ENCODE measurements around the gene PCDH9. TPM values are rescaled to one million over a fixed set of nuclear protein-coding genes. Genes with fewer than 3 reads are reported as not detected.

The PCDH9 gene
- total and polyA plus RNA-seq, 12 donors, result 2.9 to 32.0 (median 15.4) TPM

- H3K9me3 ChIP-seq, result peaks cover 0 to 3% (median 0%) of the 10 kb centered on the region in 11 donors
- no peaks in the 10 kb centered on the region for H3K36me3 ChIP-seq
- no peak for TF ChIP-seq CTCF (IDR thresholded peaks at IDR 0.05)
- H3K27me3 ChIP-seq, result no peaks in the 10 kb centered on the region
- H3K27ac ChIP-seq, result no peak overlapping the region
- ATAC-seq (no peak), DNase-seq (no peak)
- intact Hi-C loops (cut with DNase I), result no loop called here
- no peaks in the 10 kb centered on the region for H3K4me1 ChIP-seq
- H3K4me3 ChIP-seq, result no peak overlapping the region
These were observed 671.0 kb downstream of the PCDH9 start for GRCh38 chr13:66559093-66559492.

DNA sequence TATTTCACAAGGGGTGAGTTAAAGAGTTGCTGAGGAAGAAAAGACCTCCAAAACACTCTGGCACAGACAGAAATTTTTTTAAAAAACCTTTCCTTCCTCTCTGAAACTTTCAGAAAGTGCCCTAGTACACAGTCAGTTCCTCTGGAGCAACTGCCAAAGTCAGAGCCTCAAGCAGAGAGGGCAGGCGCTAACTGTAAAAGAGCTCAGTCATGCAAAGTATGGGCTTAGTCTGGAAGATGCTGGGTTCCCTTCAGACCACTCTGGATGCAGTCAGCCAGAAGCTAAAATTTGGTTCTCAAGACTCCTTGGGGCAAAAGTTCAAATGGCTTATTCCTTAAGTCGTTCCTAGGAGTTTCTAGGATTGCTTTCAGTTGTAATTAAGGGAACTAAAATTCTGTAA, 671.6 kb downstream of the PCDH9 start:
- no peak for DNase-seq

GRCh38 chr13:66557357-66557756, 672.8 kb downstream of the PCDH9 start:
- H3K27ac ChIP-seq, result no peak overlapping the region
- no peak for TF ChIP-seq CTCF (IDR thresholded peaks at IDR 0.05)
- no peaks in the 10 kb centered on the region for H3K4me1 ChIP-seq
- no peaks in the 10 kb centered on the region for H3K36me3 ChIP-seq
- DNase-seq (no peak), ATAC-seq (no peak)
- H3K27me3 ChIP-seq, result no peaks in the 10 kb centered on the region
- intact Hi-C loops (cut with DNase I), result no loop called here
- peaks cover 0 to 3% (median 0%) of the 10 kb centered on the region in 11 donors for H3K9me3 ChIP-seq
- 88 to 94% methylated on average over 3 of the region's 3 CpGs for WGBS, 2 donors
- no peak overlapping the region for H3K4me3 ChIP-seq

More for the DNA sequence above, 671.6 kb downstream of the PCDH9 start:
- no peaks in the 10 kb centered on the region for H3K4me1 ChIP-seq
- peak in 1 of 8 donors; percentile 25 for ATAC-seq
- 82 to 88% methylated on average over 2 of the region's 2 CpGs for WGBS, 2 donors
- no peak overlapping the region for H3K27ac ChIP-seq
- no peaks in the 10 kb centered on the region for H3K27me3 ChIP-seq
- peaks cover 0 to 3% (median 0%) of the 10 kb centered on the region in 11 donors for H3K9me3 ChIP-seq
- intact Hi-C loops (cut with DNase I), result no loop called here
- TF ChIP-seq CTCF (IDR thresholded peaks at IDR 0.05), result no peak
- no peaks in the 10 kb centered on the region for H3K36me3 ChIP-seq
- H3K4me3 ChIP-seq, result no peak overlapping the region

- ATAC-seq (no peak), DNase-seq (no peak)
- no peaks in the 10 kb centered on the region for H3K27me3 ChIP-seq
- H3K27ac ChIP-seq, result no peak overlapping the region
- no peaks in the 10 kb centered on the region for H3K9me3 ChIP-seq
- TF ChIP-seq CTCF (IDR thresholded peaks at IDR 0.05), result no peak
- intact Hi-C loops (cut with DNase I), result no loop called here
- no peaks in the 10 kb centered on the region for H3K4me1 ChIP-seq
- no peak overlapping the region for H3K4me3 ChIP-seq
- H3K36me3 ChIP-seq, result no peaks in the 10 kb centered on the region
These were observed 673.8 kb downstream of the PCDH9 start for GRCh38 chr13:66556306-66556705.

DNA sequence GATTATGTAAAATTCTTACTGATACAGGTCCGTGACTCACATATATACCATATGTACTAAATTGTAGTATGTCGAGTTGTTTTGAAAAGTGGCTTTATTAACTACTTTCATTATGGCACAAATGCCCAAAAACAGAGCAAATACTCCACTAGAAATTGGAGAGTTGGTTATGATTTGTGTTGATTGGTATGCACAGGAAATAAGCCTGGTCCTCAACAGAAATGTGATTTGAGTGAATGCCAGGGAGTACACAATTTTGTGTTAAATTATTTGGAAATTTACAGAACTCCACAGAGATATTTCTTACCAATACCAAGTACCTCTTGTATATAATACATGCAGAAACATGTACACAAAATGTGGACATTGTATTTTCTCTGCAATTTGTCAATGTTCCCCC, 676.7 kb downstream of the PCDH9 start:
- WGBS, 2 donors, result 89 to 95% methylated on average over 2 of the region's 2 CpGs
- ATAC-seq, result no peak

More for the DNA sequence above, 676.7 kb downstream of the PCDH9 start:
- Histone ChIP-seq H3K27me3 (no peaks in the 10 kb centered on the region), H3K9me3 (no peaks in the 10 kb centered on the region), H3K27ac (no peak overlapping the region), H3K36me3 (no peaks in the 10 kb centered on the region), H3K4me1 (no peaks in the 10 kb centered on the region), H3K4me3 (no peak overlapping the region)
- no peak for DNase-seq
- intact Hi-C loops (cut with DNase I), result no loop called here
- no peak for TF ChIP-seq CTCF (IDR thresholded peaks at IDR 0.05)
